ENCODE results near the gene PPIL6.

PPIL6 gene

GRCh38 chr6:109440331-109441068, at the start of gene PPIL6, which contains the start of gene SMPD2:
Gene PPIL6, minus strand, starts transcription at chr6:109440628. Its CDS starts 38 bp downstream, at chr6:109440590.
Gene SMPD2, plus strand, starts transcription at chr6:109440724. Its CDS starts 398 bp downstream, at chr6:109441122.
- DNase-seq = peak; percentile 78

DNA sequence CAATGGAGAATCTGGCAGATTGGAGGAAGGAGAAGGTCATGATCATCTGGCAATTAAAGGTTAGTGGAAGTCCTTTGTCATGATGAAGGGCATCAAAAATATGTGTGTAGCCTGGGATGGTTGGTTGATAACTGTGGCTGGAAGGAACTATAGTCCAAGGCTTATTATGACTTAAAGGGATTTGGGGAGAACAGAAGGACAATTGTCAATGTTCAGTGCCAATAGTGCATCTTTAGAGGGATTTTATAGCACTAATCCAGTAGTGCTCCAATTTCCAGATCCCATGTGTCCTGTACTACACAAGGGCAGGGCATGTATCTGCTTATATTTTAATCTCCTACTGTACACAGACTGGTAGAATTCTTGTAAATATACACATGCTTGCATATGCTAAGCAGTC, 47.6 kb upstream of the PPIL6 start:
- no peak for DNase-seq

GRCh38 chr6:109486068-109486467, 45.6 kb upstream of the PPIL6 start:
- DNase-seq = no peak

GRCh38 chr6:109485266-109485935, 45.0 kb upstream of the PPIL6 start:
- no peak for DNase-seq

DNA sequence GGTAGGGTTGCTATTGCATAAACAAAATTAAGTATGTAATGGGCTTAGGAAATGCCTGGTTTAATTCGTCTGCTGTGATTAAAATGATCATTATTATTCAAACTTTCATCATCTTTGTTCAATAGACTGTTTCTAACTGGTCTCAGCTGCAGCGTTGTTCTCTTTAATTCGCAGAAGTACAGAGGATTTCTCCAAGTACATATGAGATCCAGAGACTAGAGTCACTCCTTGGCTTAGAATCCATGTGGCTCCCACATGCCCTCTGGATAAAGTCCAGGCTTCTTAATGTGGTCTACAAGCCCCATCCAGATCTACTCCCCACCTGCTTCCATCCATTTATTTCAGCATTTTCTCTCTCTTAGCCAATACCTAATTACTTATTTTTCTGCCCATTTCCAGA, 43.7 kb upstream of the PPIL6 start:
- no peak for DNase-seq

- no peak for DNase-seq
Measured at GRCh38 chr6:109483735-109484057, 43.3 kb upstream of the PPIL6 start.

- DNase-seq = peak; percentile 76
Measured at GRCh38 chr6:109482905-109483734, 42.7 kb upstream of the PPIL6 start, which contains the start of gene ZBTB24. Gene ZBTB24, minus strand, starts transcription at chr6:109483219. Its CDS starts 1,193 bp downstream, at chr6:109482026.

GRCh38 chr6:109480993-109481480, 40.6 kb upstream of the PPIL6 start:
- DNase-seq = no peak

DNA sequence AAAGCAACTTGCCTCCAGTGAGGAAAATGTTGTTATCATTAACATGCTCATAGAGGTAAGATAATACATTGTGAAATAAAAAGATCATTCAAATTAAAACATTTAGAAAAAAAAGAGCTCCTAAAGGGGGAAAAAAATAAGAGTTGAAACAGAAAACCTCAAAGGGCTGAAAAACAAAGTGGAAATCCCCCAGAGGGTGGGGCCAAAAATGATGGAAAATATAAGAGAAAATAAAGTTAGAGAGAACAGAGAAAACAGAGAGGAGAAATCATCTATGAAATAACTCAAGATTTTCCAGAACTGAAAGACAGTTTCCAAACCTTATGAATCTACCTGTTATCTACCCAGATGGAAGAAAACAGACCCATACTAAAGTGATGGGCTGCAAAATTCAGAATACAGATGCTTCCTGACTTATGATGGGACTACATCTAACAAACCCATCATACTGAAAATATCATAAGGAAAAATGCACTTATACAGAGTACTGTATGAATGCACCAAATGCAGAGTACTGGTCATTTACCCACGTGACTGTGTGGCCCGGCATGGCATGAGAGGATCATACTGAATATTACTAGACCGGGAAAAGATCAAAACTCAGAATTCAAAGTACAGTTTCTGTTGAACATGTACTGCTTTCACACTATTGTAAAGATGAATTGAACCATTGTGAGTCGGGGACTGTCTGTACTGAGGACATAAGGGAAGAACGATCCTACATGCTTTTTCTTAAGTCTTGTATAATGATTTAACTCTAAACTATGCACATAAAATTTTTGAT, 38.6 kb upstream of the PPIL6 start:
- DNase-seq = no peak

DNA sequence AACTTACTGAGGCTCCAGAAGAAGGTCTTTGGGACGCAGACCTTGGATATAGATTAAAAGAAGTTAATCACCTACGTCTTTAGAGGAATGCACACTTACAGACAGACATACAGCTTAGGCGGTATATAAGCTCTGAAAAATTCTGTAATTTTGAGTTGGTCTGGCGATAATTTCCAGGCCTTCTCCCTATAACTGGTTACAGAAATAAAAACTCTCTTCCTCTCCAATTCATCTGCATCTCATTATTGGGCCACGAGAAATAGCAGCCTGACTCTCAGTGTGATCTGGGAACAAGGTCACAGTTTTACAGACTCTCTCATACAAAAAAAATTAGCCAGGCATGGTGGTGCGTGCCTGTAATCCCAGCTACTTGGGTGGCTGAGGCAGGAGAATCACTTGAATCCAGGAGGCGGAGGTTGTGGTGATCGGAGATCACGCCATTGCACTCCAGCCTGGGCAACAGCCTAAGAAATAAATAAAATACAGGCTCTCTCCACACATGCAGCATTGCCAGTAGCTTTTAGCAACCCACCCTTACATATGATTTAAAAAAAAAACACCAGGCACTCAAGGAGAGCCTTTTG, 37.9 kb upstream of the PPIL6 start:
- DNase-seq = no peak

- DNase-seq = no peak
Measured at GRCh38 chr6:109477725-109478124, 37.3 kb upstream of the PPIL6 start.

GRCh38 chr6:109477184-109477583, 36.8 kb upstream of the PPIL6 start:
- no peak for DNase-seq

GRCh38 chr6:109475625-109476024, 35.2 kb upstream of the PPIL6 start:
- no peak for DNase-seq

DNA sequence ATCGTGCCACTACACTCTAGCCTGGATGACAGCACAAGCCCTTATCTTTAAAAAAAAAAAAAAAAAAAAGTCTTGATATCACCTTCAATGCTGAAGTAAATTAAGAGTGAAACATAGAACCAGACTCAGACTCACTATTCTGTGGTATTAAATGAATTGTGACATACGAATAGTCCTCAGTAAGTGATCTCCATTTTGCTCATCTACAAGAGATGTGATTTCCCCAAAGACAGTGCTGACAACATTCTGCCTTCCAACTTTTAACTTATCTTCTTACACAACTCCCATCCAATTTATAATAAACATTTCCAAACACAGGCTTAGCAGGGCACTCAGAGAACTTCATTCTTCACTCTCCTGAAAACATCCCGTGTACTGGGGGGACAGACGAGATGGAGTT, 34.6 kb upstream of the PPIL6 start:
- no peak for DNase-seq

DNA sequence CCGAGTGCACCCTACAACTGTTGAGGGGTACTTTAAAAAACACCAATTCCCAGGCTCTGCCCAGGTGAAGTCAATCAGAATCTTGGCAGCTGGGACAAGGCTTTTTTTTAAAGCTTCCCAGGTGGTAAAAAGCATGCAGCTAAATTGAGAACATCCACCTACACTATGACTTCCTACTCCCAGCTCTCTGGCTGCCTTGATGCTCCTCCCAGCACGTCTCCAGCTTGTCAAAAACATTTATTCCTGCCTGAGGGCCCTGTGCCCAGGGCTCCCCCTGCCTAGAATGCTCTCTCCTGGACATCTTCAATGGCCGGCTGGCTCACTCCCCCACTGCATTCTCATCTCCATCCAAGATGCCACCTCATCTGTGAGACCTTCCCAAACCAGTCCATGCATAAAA, 32.7 kb upstream of the PPIL6 start:
- DNase-seq = no peak

DNA sequence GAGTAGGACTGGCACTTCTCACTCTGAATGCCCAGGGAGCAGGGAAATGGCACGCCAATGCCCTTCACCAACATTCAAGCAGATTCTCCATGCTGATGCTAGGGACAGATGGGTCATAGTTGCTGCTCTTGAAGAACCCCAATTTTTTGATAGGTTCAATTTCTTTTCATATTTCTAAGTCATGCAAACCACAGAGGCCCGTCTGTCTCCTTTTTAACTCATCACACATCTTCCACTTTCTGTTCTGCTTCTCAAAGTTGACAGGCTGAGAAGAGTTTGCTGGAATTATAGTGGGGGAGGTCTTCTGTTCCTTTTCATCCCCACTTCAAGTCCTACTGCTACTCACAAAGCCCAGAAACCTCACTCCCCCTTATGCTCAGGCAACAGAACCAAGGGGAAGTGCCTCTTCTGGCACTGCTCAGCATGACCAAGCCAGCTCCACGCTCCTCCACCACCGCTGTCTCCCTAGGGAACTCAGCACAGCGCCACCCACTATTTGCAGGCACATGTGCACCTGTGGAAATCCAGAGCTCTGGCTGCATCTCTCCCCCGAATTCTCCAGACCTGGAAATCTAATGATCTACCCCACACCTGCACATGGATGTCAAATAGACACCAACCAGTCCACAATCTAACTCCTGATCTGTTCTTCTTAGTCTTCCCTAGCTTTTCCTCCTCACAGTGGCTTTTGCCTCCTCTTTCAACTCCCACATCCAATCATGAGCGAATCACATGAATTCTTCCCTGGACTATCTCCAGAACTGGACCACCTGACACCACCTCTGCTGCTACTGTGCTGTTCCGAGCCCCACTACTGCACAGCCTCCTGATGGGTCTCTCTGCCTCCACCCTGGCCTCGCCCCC, 31.9 kb upstream of the PPIL6 start:
- DNase-seq = peak; percentile 75

DNA sequence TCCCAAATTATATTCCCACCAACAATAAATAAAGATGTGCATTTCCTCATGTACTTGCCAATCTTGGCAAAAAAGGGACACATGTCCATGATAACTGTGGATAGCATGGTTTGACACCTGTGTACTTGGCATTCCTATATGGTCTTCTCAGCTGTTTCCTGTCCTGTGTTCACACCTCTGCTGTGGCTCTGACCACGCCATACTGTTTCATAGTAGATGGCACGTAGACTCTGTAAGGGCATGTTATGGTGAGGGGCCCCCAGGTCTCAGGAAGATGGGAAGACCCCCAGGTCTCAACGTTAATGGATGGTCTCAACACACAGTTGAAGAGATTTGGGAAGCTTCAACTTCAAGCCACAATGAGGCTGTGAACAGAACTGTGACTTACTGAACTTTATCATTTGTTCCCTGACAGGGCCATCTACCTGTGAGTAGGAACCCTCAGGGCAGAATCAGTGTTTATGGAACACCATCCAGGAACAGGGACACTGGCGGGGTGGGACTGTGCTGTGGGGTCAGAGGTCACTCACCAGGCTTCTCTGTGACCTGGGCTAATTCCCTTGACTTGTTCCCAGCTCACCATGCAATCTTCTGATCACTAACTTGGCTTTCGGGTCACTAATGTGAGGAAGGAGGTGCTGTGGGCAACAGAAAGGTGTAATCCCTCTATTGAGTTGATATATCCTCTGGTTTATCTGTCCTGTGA, 30.8 kb upstream of the PPIL6 start:
- no peak for DNase-seq

DNA sequence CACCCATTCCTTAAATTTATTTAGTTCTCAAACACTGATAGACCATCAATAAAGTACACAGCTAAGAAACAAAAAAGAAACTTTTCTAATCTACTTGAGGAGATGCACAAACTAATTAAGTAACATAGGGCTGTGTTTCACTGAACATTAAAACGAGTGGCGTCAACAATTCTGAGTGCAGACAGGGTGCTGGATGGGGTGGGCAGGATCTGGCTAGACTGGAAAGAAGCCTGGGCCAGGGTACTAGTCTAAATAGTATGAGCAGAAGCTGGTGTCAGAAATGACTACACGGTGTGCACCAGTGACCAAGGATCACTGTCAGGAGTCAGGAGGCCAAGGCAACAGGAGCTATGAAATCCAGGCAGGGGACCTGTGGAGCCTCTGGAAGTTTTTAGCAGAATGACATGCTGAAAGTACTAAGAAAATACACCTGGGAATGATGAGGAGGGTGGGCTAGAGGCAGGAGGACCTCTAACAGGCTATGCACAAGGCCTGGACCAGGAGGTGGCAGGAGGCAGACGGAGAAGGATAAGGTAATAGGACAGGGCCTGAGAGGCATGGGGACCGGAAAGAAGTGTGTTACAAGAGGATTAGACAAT, 29.3 kb upstream of the PPIL6 start:
- no peak for DNase-seq

DNA sequence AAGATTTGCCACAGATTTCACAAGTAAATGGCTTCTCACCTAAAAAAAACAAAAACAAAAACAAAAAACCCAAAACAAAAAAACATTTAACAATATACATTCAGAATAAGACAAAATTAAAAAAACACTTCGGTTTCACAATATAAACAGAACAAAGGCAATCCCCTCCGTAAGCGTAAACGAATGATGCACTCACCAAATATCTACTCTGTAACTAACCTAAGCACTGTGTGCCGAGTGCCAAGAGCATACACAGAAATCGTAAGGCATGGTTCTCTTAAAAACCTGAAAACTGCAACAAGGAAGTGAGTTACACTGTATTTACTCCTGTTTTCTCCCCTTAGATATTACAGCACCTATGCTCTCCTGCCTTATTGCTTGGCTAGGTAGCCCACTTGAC, 27.3 kb upstream of the PPIL6 start:
- no peak for DNase-seq
